Measurements from ENCODE around the gene PSMD5.

DNA sequence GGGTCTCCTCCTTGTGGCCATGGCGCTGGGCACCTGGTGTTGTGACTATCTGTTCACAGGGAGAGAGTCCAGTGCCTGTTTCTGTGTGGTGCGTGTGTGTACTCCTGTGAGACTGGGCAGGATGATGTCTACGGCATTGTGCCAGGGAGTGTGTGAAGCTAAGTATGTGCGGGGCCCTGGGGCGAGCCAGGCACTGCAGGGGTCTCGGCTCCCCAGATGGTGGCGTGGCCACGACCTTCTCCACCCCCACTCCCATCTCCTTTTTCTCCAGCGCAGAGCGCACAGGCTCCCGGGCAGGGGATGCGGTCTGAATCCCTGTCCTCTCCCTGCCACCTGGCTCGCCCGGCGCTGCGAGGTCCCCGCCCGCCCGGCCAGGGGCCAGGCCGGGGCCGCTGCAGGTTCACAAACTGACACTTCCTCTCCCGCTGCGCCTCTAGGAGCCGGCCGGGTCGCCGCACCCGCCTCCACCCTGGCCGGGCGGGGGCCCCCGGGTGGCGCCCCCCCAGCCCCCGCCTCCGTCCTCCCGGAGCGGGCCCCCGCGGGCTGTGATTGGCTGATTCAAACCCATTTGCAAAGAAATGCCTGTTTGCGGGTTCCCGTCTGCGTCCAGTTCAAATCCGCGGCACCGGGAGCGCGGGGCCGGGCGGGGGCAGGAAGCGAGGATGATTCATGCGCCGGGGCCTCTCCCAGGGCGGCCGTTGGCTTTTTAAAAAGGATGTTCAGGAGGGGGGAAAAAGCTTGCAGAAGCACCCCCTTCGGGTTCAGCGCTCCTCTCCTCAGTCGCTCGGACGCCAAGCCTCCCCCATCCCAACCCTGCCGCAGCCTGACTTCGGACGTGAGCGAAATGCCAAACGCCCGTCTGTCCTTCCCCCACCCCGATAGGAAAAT, 33.5 kb upstream of the PSMD5 start:
- no peak for TF ChIP-seq POLR2A (IDR thresholded peaks at IDR 0.05)
- TF ChIP-seq, protein P1, sequence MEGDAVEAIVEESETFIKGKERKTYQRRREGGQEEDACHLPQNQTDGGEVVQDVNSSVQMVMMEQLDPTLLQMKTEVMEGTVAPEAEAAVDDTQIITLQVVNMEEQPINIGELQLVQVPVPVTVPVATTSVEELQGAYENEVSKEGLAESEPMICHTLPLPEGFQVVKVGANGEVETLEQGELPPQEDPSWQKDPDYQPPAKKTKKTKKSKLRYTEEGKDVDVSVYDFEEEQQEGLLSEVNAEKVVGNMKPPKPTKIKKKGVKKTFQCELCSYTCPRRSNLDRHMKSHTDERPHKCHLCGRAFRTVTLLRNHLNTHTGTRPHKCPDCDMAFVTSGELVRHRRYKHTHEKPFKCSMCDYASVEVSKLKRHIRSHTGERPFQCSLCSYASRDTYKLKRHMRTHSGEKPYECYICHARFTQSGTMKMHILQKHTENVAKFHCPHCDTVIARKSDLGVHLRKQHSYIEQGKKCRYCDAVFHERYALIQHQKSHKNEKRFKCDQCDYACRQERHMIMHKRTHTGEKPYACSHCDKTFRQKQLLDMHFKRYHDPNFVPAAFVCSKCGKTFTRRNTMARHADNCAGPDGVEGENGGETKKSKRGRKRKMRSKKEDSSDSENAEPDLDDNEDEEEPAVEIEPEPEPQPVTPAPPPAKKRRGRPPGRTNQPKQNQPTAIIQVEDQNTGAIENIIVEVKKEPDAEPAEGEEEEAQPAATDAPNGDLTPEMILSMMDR (IDR thresholded peaks at IDR 0.05), result peak in 1 of 7 experiments; percentile 11
